H1 (cell line): Measurements from ENCODE around the gene ZNF362. TPM values are rescaled to one million over a fixed set of nuclear protein-coding genes. Genes with fewer than 3 reads are reported as not detected.

ENCODE experiments used
- CTCF ChIA-PET: fragments of 300-600 bp; sonication (Branson Sonifier 250); formaldehyde crosslinking; loops from one replicate; lab custom pipeline; 2021; ENCODE audit not compliant: partially characterized antibody; lab: Charles Lee
- POLR2A ChIA-PET: fragments of 300-600 bp; sonication (Branson Sonifier 250); formaldehyde crosslinking; loops from one replicate; lab custom pipeline; 2021; ENCODE audit warnings: inconsistent platforms; ENCODE audit not compliant: partially characterized antibody; lab: Charles Lee
- DNase-seq, 2 experiments: peaks; one replicate each; pipeline versions ENCODE4 v3.0.0 to v3.0.0-alpha.2; 2010 to 2022; ENCODE audit warnings: low spot score in 2 of 2, low read depth in 1 of 2, mixed read lengths in 1 of 2
- FAIRE-seq: peaks from 2 replicates; lab custom pipeline; 2011; peaks lifted over from hg19 to GRCh38; lab: Jason Lieb, UNC
- H2AFZ ChIP-seq: 2 replicates; pipeline ENCODE4 v1.8.1; 2012; ENCODE audit warnings: low read length, inconsistent platforms
- H2AK5ac ChIP-seq: 2 replicates; pipeline ENCODE4 v1.6.1; 2013; ENCODE audit warnings: low read depth, low read length
- H2BK120ac ChIP-seq: replicated peaks from 2 replicates; pipeline ENCODE3; 2013; ENCODE audit warnings: low read depth, low read length, inconsistent platforms
- H2BK12ac ChIP-seq: 2 replicates; pipeline ENCODE4 v1.6.1; 2013; ENCODE audit warnings: low read depth, low read length
- H2BK15ac ChIP-seq: 2 replicates; pipeline ENCODE4 v1.6.1; 2013; ENCODE audit warnings: low read length
- H2BK20ac ChIP-seq: 2 replicates; pipeline ENCODE4 v1.6.1; 2013; ENCODE audit warnings: low read length
- H2BK5ac ChIP-seq: 2 replicates; pipeline ENCODE4 v1.6.1; 2013; ENCODE audit warnings: low read depth, low read length
- H3K14ac ChIP-seq: 2 replicates; pipeline ENCODE4 v1.6.1; 2013; ENCODE audit warnings: inconsistent platforms; ENCODE audit not compliant: insufficient read length
- H3K18ac ChIP-seq: 2 replicates; pipeline ENCODE4 v1.6.1; 2013; ENCODE audit warnings: low read length; ENCODE audit errors: extremely low read depth
- H3K23ac ChIP-seq: 2 replicates; pipeline ENCODE4 v1.6.1; 2013; ENCODE audit warnings: inconsistent platforms; ENCODE audit not compliant: insufficient read length
- H3K23me2 ChIP-seq: 2 replicates; pipeline ENCODE4 v1.6.1; 2013; ENCODE audit warnings: low read depth, low read length
- H3K27ac ChIP-seq: 2 replicates; pipeline ENCODE4 v1.6.1; 2011; ENCODE audit warnings: low read depth, low read length, inconsistent platforms
- H3K27me3 ChIP-seq, 4 experiments: replicated peaks in 1 of 4; 1 replicate in 1 of 4; 2 replicates in 3 of 4; pipeline versions ENCODE4 v1.6.1 to v1.8.1; 2011 to 2013; ENCODE audit warnings: low read length in 3 of 4, mild to moderate bottlenecking in 3 of 4, inconsistent platforms in 2 of 4, mixed read lengths in 2 of 4, moderate library complexity in 1 of 4; ENCODE audit not compliant: control insufficient read depth in 3 of 4, insufficient read depth in 3 of 4; ENCODE audit errors: extremely low read depth in 1 of 4
- H3K36me3 ChIP-seq, 4 experiments: 2 replicates each; pipeline versions ENCODE4 v1.6.1 to v1.8.1; 2011 to 2013; ENCODE audit warnings: mild to moderate bottlenecking in 4 of 4, low read length in 3 of 4, moderate library complexity in 2 of 4, control low read depth in 1 of 4, inconsistent platforms in 1 of 4; ENCODE audit not compliant: insufficient read depth in 4 of 4, control insufficient read depth in 2 of 4
- H3K4ac ChIP-seq: replicated peaks from 2 replicates; pipeline ENCODE3; 2013; ENCODE audit warnings: low read length, low read depth, mixed read lengths, inconsistent platforms; ENCODE audit not compliant: insufficient read length
- H3K4me1 ChIP-seq, 4 experiments: replicated peaks in 1 of 4; 1 replicate in 1 of 4; 2 replicates in 3 of 4; pipeline versions ENCODE4 v1.6.1 to v1.8.1; 2011 to 2013; ENCODE audit warnings: low read length in 3 of 4, inconsistent platforms in 2 of 4, mixed read lengths in 1 of 4; ENCODE audit not compliant: insufficient read depth in 4 of 4, control insufficient read depth in 3 of 4
- H3K4me2 ChIP-seq, 2 experiments: 2 replicates each; pipeline versions ENCODE4 v1.6.1 to v1.8.1; 2011 to 2013; ENCODE audit warnings: low read depth in 2 of 2, low read length in 2 of 2, control low read depth in 1 of 2, inconsistent platforms in 1 of 2, mild to moderate bottlenecking in 1 of 2; ENCODE audit not compliant: insufficient read depth in 1 of 2
- H3K4me3 ChIP-seq, 4 experiments: fragments of 200-600, 300-600 bp in 1 of 4; sonication (generic), shearing (Covaris generic), sonication (Bioruptor Twin) in 1 of 4; 2 replicates each; pipeline versions ENCODE4 v1.5.1 to v1.8.1; 2011 to 2016; ENCODE audit warnings: low read length in 4 of 4, low read depth in 3 of 4, control low read depth in 2 of 4, inconsistent platforms in 2 of 4, mild to moderate bottlenecking in 2 of 4, mixed read lengths in 1 of 4, moderate library complexity in 1 of 4; ENCODE audit not compliant: insufficient read depth in 2 of 4; ENCODE audit errors: extremely low read depth in 1 of 4
- H3K56ac ChIP-seq: replicated peaks from 2 replicates; pipeline ENCODE3; 2013; ENCODE audit warnings: low read depth, mild to moderate bottlenecking, mixed read lengths, low read length, inconsistent platforms; ENCODE audit not compliant: insufficient read length
- H3K79me1 ChIP-seq: 2 replicates; pipeline ENCODE4 v1.6.1; 2013; ENCODE audit warnings: low read depth, low read length, control low read depth
- H3K79me2 ChIP-seq, 2 experiments: 2 replicates each; pipeline versions ENCODE4 v1.6.1 to v1.8.1; 2012 to 2013; ENCODE audit warnings: low read length in 2 of 2, mild to moderate bottlenecking in 2 of 2, inconsistent platforms in 1 of 2; ENCODE audit not compliant: insufficient read depth in 2 of 2, control insufficient read depth in 1 of 2
- H3K9ac ChIP-seq, 4 experiments: replicated peaks in 1 of 4; 1 replicate in 1 of 4; 2 replicates in 3 of 4; pipeline versions ENCODE4 v1.6.1 to v1.8.1; 2011 to 2013; ENCODE audit warnings: low read depth in 3 of 4, low read length in 3 of 4, control low read depth in 2 of 4, mild to moderate bottlenecking in 2 of 4, moderate library complexity in 2 of 4, inconsistent platforms in 1 of 4; ENCODE audit errors: extremely low read depth in 1 of 4
- H3K9me3 ChIP-seq, 2 experiments: 2 replicates each; pipeline versions ENCODE4 v1.6.1 to v1.8.1; 2012 to 2013; ENCODE audit warnings: mild to moderate bottlenecking in 2 of 2, moderate library complexity in 2 of 2, control low read depth in 1 of 2, inconsistent platforms in 1 of 2, low read depth in 1 of 2, low read length in 1 of 2, mixed read lengths in 1 of 2; ENCODE audit not compliant: insufficient read depth in 2 of 2
- H4K20me1 ChIP-seq, 2 experiments: replicated peaks in 1 of 2; 2 replicates each; pipeline versions ENCODE3 to v1.8.1; 2011 to 2013; ENCODE audit warnings: inconsistent platforms in 2 of 2, low read length in 2 of 2, mild to moderate bottlenecking in 1 of 2; ENCODE audit not compliant: insufficient read depth in 2 of 2, control insufficient read depth in 1 of 2
- H4K5ac ChIP-seq: 2 replicates; pipeline ENCODE4 v1.6.1; 2013; ENCODE audit warnings: low read length, low read depth, mixed read lengths, inconsistent platforms; ENCODE audit not compliant: insufficient read length
- H4K8ac ChIP-seq: 2 replicates; pipeline ENCODE4 v1.8.0; 2013; ENCODE audit warnings: mild to moderate bottlenecking, moderate library complexity, low read length, inconsistent platforms; ENCODE audit not compliant: insufficient read depth; ENCODE audit errors: extremely low read depth
- H4K91ac ChIP-seq: replicated peaks from 2 replicates; pipeline ENCODE3; 2013; ENCODE audit warnings: low read length, mixed read lengths, inconsistent platforms; ENCODE audit not compliant: insufficient read length
- PHF8 ChIP-seq: fragments of 200-600 bp; sonication (generic); conservative IDR thresholded peaks from 2 replicates; pipeline ENCODE4 v1.7.1; 2012; ENCODE audit warnings: low read depth, mild to moderate bottlenecking, inconsistent platforms, low read length, moderate library complexity
- POLR2AphosphoS5 ChIP-seq: IDR thresholded peaks from 2 replicates; pipeline ENCODE4 v1.6.1; 2011; ENCODE audit warnings: low read depth, low read length
- RAD21 ChIP-seq, 2 experiments: IDR thresholded peaks in 1 of 2; conservative IDR thresholded peaks in 1 of 2; 2 replicates each; pipeline ENCODE4 v1.6.1; 2011; ENCODE audit warnings: low read depth in 2 of 2, low read length in 2 of 2, improper control_type of control experiment in 1 of 2, inconsistent platforms in 1 of 2, mild to moderate bottlenecking in 1 of 2, moderate library complexity in 1 of 2
- SP4 ChIP-seq: IDR thresholded peaks from 2 replicates; pipeline ENCODE4 v1.6.1; 2012; ENCODE audit warnings: low read length, inconsistent platforms
- TCF12 ChIP-seq: IDR thresholded peaks from 2 replicates; pipeline ENCODE4 v1.6.1; 2011; ENCODE audit warnings: low read depth, mild to moderate bottlenecking, low read length
- WGBS, 2 experiments: shearing (Covaris generic) in 1 of 2; methylation state at CpG; one replicate each; pipeline versions ENCODE4 v1.1.6 to v1.1.7; 2013 to 2015; ENCODE audit warnings: low lambda C conversion rate in 2 of 2, mixed read lengths in 2 of 2, inconsistent platforms in 1 of 2, low coverage in 1 of 2, missing lambda C conversion rate in 1 of 2; ENCODE audit not compliant: insufficient replicate concordance in 2 of 2, insufficient coverage in 1 of 2, insufficient read length in 1 of 2; ENCODE audit errors: extremely low coverage in 1 of 2, missing lambda C conversion rate in 1 of 2; 5-methylcytosine and 5-hydroxymethylcytosine counted together
- polyA plus RNA-seq, 7 experiments: library from polyadenylated mRNA; depleted of rRNA in 3 of 7; stranded (reverse) in 5 of 7; unstranded in 2 of 7; fragments of >200 nt in 5 of 7; fragments of 200-250 nt in 2 of 7; gene quantifications; 1 replicate in 5 of 7; 2 replicates in 1 of 7; 4 replicates in 1 of 7; pipeline versions ENCODE4 v1.2.1 to v1.2.3, GENCODE V29; 2011 to 2013; ENCODE audit warnings: missing spikeins in 2 of 7, mixed read lengths in 2 of 7
- total RNA-seq: library from RNA; stranded (reverse); fragmentation: NEBNext Ultra II Directional; extraction: Animal tissue kit (Norgen Biotek cat#: 25700); gene quantifications from 2 replicates; pipeline ENCODE4 v1.2.1, GENCODE V29; 2021
- TF ChIP-seq, protein P1 (sequence below): IDR thresholded peaks from 2 replicates; pipeline ENCODE4 v1.6.1; 2012; ENCODE audit warnings: low read length, inconsistent platforms

Gene ZNF362
- total and polyA plus RNA-seq, 2 of the 8 experiments (the other 6 are each of a cell fraction or from before 2014, with no cell fraction given) = 24.2 to 27.8 TPM

DNA sequence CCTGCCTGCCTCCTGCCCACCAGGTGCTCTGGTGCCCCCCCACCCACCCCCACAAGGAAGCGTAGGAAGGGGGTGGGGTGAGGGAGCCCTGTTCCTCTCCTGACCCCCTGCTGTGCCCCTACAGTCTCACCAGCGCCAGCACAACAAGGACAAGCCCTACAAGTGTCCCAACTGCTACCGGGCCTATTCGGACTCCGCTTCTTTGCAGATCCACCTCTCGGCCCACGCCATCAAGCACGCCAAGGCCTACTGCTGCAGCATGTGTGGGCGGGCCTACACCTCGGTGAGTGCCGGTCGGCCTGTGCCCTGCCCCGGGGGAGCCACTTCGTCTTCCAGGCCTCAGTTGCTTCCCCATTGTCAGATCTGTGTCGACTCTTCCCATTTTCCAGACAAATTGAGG is 38.7 kb downstream of the ZNF362 start:
- Histone ChIP-seq H3K36me3 (peaks cover 0 to 12% (median 6%) of the 10 kb centered on the region in 4 experiments; a peak in 6 of 8 replicates), H4K20me1 (peaks cover 2 to 8% of the 10 kb centered on the region in 2 experiments), H3K4me1 (peaks cover 0 to 3% (median 0%) of the 10 kb centered on the region in 4 experiments; a peak in 2 of 7 replicates), H3K9me3 (no peaks in the 10 kb centered on the region), H3K27me3 (no peaks in the 10 kb centered on the region), H2BK12ac (no peak overlapping the region), H4K91ac (no peak overlapping the region), H2AFZ (no peak overlapping the region), H3K18ac (peak overlapping the region; percentile 62; the same call in 1 of the 2 replicates), H2BK120ac (no peak overlapping the region), H3K79me2 (no peaks in the 10 kb centered on the region), H3K79me1 (0 out of 2 replicates have a peak, but pooled peaks cover 3% of the 10 kb centered on the region), H3K56ac (no peak overlapping the region), H3K23me2 (no peaks in the 10 kb centered on the region), H4K8ac (no peak overlapping the region), H3K23ac (no peak overlapping the region), H3K27ac (no peak overlapping the region), H3K9ac (no peak overlapping the region), H3K4ac (no peak overlapping the region), H3K14ac (no peak overlapping the region), H3K4me2 (no peak overlapping the region), H2AK5ac (no peak overlapping the region), H2BK15ac (no peak overlapping the region), H2BK5ac (no peak overlapping the region), H2BK20ac (no peak overlapping the region)
- 93% methylated on average over 13 of the region's 15 CpGs; no CpG with 5 or more reads in 1 of the 2 experiments for WGBS, 2 experiments
- no peak for FAIRE-seq
- TF ChIP-seq PHF8 = no peak
- TF ChIP-seq TCF12 = no peak
- TF ChIP-seq SP4 = no peak
- TF ChIP-seq, protein P1, sequence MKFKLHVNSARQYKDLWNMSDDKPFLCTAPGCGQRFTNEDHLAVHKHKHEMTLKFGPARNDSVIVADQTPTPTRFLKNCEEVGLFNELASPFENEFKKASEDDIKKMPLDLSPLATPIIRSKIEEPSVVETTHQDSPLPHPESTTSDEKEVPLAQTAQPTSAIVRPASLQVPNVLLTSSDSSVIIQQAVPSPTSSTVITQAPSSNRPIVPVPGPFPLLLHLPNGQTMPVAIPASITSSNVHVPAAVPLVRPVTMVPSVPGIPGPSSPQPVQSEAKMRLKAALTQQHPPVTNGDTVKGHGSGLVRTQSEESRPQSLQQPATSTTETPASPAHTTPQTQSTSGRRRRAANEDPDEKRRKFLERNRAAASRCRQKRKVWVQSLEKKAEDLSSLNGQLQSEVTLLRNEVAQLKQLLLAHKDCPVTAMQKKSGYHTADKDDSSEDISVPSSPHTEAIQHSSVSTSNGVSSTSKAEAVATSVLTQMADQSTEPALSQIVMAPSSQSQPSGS = no peak
- TF ChIP-seq RAD21 (IDR thresholded peaks at IDR 0.05 in 1 of 2, conservative IDR thresholded peaks at IDR 0.05 in 1 of 2; ENCODE audit: low read depth in 2 of 2, low read length in 2 of 2) = no peak
- TF ChIP-seq POLR2AphosphoS5 = no peak
- TF ChIP-seq, all 59 proteins: peak for 0
- H4K5ac ChIP-seq = no peak overlapping the region
- no peak overlapping the region for H3K4me3 ChIP-seq
- ChIA-PET POLR2A (interaction anchor here (0.6 to 0.8 kb wide), 2 partner anchors 75 to 164 kb away, joined by 3 read pairs; no protein-coding TSS in a partner anchor), CTCF (interaction anchor here (0.6 to 7.8 kb wide), 52 partner anchors 8 to 400 kb away, joined by 3 to 180 read pairs (median 6); partner anchors contain the start of genes A3GALT2, TRIM62 and ZSCAN20)
- DNase-seq = no peak
